LHCN-M2 (cell line): ENCODE measurements around the gene GOT2. TPM values are rescaled to one million over a fixed set of nuclear protein-coding genes. Genes with fewer than 3 reads are reported as not detected.
"Not testable (repeated sequence)": the region's sequence is repeated elsewhere in the genome, so short reads cannot be mapped to it uniquely, and the experiment has no call there.

Experiments
- DNase-seq: peaks from one replicate; pipeline ENCODE4 v3.0.0-alpha.2; 2012; ENCODE audit warnings: low read depth
- total RNA-seq: library from RNA; depleted of rRNA; stranded (reverse); fragments of >200 nt; gene quantifications from 2 replicates; pipeline ENCODE4 v1.2.3, GENCODE V29; 2014

The GOT2 gene
- total RNA-seq, 1 experiment from 2014 or later = 62.7 TPM

DNA sequence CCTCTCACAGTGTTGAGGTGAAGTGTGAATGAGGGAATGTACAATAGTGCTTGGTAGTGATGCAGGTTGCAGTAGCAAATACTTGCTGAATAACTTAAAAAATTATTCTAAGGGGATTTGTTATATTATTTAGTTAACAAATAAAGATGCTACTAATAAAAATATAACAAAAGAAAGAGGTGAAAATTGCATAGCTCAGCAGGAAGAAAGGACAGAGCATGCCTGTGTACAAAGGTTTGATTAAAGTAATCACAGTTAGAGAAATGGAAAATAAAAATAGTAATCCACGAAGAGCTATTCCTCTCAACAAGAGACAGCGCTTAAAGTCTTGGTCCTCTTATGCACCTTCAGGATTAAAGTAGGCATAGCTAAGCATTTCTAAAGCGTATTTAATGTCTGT is 11.0 kb downstream of the GOT2 start:
- no peak for DNase-seq

DNA sequence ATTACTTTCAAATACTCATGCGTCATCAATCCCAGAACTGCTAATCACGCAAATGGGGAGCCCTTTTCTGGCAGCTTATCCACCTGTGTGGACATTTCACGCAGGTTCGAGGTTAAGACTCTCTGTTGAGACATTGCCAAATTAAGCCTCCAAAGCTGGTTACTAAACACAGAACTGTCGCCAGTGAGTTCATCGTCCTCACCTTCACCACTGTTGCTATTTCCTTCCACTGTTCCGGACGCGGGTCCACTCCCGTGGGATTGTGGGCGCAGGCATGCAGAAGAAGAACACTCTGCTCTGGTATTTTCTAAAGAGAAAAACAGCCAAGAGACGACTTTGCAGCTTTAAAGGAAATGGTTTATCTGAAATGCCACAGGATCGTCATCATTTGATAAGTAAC is 16.1 kb downstream of the GOT2 start:
- DNase-seq = no peak

DNA sequence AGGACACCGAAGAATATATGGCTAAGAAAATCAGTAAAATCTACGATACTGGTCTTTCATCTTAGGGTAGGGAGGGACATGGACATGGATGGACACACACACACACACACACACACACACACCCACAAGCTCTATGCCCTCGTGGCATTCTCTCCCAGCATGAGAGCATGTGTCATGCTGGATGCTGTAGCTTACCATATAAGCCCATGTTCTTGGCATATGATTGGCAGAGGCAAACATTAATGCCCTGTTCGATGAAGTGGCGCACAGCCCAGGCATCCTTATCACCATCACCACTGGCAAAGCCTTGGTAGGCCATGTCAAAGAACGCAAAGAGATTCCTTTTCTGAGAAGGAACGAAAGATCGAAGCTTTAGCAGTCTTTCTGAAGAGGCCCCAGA is 17.6 kb downstream of the GOT2 start:
- no peak for DNase-seq

DNA sequence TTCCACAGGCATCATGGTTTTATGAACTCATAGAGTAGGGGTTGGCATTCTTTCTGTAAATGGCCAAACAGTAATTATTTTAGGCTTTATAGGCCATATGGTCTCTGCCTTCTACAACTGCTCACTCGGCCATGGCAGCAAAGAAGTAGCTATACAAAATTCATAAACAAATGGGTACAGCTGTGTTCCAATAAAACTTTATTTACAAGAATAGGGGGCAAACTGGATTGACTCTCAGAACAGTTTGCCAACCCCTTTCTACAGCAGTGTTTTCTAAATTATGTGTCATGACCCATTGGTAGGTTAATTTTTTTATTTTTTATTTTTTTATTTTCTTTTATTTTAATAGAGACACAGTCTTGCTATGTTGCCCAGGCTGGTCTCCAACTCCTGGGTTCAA is 20.4 kb downstream of the GOT2 start:
- no peak for DNase-seq

DNA sequence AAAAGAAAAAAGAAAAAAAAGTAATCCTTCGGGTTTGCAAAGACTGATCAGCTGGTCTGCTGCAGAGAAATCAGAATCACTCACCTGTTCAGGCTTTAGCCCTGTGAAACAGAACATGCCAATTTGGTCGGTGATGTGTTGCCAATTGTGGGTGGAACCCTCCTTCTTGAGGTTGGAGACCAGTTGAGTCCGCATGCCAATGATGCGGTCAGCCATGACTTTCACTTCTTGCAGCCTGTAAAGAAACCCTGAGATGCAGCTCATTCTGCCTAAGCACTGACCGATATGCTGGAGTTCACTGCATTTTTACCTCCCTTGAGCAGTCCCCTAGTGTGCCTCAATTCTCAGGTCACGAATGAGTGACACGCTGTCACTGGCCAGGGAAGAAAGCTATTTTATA is 24.8 kb downstream of the GOT2 start:
- no peak for DNase-seq

DNA sequence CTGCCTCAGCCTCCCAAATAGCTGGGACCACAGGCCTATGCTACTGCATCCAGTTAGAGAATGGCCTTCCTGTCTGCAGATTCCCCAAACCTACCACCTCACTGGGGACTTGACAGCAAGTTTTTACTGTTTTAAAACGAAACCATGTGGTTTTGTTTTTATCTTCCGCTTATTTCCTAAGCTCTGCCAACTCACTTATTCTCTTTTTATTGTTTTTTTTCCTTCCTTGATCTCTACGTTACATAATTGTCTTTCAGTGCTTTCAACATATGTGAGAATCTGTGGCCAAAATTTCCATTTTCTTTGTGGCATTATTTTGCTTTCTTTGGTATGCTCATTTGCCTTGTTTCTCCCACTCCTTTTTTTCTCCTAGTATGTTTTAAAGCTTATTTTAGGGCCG is 35.0 kb downstream of the GOT2 start:
- DNase-seq = no peak

DNA sequence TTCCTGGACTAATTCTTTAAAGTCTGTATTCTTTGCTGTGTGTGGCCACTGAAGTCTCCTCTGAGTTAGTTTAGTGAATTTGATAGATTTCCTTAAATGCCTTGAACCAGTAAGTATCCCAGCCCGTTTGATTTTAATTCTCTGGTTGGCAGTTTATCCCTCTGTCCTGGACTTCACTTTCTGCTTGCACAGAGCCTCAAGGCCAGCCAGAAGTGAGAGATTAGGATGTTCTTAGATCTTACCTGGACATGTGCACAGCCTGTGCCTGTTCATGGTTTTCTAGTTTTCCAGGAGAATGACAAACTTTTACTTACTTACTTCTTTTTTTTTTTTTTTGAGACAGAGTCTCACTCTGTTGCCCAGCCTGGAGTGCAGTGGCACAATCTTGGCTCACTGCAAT is 38.7 kb downstream of the GOT2 start:
- DNase-seq = no peak

DNA sequence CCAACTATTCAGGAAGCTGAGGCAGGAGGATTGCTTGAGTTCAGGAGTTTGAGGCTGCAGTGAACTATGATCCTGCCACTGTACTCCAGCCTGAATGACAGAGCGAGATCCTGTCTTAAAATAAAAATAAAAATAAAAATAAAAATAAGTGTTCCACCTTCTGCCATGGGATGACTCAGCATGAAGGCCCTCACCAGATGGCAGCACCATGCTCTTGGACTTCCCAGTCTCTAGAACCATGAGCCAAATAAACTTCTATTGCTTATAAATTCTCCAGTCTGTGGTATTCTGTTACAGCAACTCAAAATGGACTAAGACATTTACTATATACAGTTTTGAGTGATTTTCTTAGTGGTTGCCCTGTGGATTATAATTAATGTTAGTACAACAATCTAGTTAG is 41.7 kb downstream of the GOT2 start:
- no peak for DNase-seq

DNA sequence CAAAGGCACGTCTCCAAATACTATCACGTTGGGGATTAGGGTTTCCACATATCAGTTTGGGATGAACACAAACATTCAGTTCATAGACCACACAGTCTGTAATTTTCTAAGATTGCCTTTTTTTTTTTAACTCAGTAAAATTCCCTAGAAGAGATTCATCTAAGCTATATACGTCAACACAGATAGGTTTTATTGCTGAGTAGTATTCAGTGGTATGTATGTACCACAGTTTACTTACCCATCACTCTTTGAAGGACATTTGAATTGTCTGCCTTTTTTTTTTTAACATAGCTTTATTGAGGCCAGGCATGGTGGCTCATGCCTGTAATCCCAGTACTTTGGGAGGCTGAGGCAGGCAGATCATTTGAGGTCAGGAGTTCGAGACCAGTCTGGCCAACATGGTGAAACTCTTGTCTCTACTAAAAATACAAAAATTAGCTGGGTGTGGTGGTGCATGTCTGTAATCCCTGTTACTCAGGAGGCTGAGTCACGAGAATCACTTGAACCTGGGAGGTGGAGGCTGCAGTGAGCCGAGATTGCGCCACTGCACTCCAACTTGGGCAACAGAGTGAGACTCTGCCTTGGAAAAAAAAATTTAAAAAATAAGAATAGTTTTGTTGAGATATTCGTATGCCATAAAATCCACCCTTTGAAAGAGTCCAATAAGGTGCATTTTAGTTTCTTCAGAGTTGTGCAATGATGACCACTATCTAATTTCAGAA is 47.0 kb downstream of the GOT2 start:
- not testable (repeated sequence) for DNase-seq

DNA sequence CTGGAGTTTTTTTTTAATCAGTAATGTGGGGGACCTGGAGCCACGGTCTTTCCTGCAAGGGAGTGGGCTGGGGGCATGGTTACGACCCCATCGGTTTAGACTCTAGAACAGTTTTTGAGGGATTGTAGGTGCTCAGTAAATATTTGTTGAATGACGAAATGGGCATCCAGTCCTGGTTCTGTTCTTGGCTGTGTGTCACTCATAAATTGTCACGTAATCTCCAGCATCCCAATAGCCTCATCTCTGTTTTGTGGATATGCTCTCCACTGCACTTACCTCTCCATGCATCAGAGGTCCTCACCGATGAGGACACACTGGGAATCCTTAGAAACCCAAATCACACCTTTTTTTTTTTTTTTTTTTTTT is 49.0 kb downstream of the GOT2 start:
- DNase-seq = no peak

DNA sequence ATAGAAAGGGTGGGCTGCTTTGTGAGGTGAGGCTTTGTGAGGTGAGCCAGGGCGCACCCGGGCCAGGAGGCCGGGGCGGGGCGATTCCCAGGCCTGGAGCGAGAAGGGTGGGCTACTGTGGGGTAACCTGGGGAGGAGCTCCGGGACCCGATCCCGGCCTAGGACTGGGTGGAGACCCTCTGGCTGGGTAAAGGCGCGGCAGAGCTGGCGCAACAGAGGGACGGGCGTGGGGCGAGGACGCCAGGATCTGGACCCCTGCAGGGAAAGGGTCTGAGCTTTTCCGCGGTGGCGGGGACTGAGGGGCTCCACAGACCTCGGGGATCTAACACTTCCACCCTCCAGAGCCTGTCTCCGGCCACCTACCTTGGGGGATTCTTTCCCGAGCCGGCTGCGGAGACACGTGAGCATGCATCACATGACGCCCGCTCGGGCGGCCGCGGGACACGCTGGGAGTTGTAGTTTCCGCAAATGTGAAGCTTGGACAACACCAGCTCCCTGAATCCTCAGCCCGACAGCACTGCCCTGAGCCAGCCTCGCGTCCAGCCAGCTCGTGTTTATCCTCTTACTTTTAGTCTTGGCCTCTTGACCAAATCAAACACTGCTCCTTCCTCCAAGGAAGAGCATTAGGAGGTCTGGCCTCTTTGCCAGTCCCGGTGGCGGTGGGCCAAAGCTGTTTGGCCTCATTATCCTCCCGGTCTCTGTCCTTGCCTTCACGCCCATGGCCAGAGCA is 49.6 kb downstream of the GOT2 start, which contains the start of gene SLC38A7:
SLC38A7 (minus strand) TSS at position 417 of the 730 bp plus-strand sequence. CDS start 4,644 bp downstream, outside the sequence.
- peak; percentile 80 for DNase-seq

DNA sequence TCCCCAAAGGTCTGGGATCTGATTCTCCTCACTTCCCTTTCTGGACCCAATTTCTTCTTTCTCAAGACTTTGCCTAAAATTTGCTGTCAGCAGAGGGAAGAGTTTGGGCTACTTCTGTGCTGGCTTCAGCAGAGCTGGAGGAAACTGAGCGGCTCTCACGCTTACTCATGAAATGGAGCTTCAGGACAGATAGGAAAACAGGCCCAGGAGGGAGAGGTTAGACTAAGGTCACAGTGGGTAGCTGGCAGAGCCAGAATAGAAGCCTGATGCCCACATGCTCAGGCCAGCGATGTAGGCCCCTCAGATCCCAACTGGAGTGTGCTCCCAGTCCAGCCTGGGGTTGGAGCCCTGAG is 50.1 kb downstream of the GOT2 start:
- DNase-seq = peak; percentile 41

DNA sequence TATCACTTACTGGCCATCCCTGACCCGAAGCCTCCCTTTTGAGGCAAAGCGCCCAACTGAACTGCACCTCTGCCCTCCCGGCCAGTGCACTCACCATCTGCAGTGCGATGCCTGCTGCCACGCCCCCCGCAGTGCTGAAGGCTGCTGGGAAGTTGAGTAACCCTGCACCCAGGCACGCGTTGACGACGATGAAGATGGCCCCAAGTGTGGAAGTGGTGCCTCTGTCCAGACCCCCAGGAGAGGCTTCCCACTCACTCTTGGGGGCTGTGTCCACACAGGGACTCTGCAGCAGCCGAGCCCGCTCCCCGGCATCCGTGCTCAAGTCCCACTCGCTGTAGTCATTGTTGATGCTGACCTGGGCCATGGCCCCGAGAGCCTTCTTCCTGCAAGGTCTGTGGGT is 54.4 kb downstream of the GOT2 start:
- DNase-seq = no peak

DNA sequence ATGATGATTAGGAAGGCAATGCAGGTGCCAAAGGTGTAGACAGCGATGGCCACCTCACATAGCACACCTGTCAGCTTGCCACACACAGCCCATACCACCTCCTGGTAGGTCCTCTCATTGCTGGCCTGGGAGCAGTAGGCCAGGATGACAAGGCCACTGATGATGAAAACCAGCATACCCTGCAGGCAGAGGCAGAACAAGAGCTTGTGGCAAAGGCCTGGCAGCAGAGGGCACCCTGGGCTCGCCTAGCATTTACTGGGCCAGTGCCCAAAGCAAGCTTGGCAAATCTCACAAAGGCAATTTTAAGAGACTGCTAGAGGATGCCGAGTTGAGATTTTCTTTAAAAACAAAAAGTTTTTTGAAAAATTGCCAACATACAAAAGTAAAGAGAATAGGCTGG is 55.4 kb downstream of the GOT2 start:
- peak; percentile 17 for DNase-seq

DNA sequence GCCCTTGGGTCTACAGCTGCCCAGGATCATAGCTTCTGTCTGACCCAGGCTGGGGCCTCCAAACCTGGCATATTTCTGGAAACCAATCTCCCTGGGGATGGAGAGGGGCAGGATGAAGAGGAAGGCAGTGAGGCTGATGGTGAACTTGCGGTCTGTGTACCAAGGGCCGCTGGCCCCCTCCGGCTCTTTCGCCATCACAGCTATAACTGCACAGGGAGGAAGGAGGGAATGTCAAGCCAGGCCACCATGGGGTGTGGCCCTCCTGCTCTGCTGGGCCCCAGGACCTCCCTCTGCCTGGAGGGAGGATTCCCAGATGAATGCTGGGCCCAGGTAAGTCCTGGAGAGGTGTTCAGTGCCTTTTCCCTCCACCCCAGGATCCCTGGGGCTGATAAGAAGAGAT is 55.8 kb downstream of the GOT2 start:
- no peak for DNase-seq

DNA sequence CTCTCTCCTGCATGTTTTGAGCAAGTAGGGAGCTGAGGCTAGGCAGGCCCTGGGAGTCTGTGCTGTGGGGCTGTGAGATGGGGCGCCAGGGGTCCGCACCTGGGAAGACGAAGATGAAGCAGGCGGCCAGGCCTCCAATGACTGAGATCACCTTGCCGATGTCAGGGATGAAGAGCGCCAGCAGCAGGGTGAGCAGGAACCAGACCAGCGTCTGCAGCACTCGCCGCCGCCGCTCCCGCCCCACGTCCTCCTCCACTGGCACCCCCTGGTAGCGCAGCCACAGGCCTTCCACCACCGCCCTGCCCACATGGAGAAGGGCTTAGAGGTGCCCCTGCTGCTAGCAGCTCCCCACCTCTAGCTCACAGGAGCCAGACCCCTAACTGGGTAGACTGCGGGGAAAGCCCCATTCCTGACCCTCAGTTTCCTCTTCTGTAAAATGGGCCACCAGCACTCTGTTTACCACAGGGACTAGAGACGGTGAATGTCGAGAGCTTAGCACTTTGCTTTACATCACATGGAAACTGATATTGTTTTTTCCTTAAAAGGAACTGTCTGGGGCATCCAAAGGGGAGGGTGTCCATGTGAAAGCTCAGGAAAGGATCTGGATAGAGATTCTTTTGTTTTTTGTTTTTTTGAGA is 63.1 kb downstream of the GOT2 start:
- DNase-seq = no peak

DNA sequence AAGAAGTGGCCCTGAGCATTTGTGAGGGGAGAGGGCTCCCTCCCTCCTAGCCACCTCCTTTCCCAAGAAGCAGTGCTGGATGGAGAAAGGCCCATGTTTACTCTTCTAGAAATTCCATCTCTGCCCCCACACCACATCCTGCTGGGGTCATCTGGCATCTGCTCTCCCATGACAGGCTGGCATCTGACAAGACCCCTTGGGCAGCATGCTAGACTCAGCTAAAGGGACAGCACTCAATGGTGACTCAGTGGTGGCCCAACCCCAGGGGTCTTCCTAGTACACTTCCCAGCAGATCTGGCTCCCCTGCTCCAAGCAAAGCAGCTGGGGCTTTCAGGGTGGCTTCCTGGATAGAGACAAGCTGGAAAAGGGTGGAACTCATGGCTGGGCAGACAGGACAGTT is 63.9 kb downstream of the GOT2 start:
- no peak for DNase-seq

DNA sequence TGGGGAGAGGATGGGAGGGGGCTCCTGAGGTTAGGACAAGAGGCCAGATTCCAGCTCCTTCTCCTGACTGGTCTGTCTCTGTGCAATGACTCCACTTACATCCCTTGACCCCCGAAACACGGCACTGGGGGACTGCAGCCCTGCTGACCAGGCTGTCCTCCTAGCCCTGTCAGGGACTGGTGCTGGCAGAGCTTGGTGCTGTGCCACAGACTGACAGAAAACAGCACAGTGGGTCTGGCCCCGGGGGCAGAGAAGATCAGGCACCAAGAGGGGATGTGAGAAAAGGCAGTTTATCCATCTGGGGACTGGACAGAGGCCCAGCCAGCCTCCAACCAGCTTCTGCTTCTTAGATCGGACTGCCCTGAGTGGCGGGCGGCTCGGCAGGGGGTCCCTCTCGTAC is 68.9 kb downstream of the GOT2 start:
- no peak for DNase-seq

DNA sequence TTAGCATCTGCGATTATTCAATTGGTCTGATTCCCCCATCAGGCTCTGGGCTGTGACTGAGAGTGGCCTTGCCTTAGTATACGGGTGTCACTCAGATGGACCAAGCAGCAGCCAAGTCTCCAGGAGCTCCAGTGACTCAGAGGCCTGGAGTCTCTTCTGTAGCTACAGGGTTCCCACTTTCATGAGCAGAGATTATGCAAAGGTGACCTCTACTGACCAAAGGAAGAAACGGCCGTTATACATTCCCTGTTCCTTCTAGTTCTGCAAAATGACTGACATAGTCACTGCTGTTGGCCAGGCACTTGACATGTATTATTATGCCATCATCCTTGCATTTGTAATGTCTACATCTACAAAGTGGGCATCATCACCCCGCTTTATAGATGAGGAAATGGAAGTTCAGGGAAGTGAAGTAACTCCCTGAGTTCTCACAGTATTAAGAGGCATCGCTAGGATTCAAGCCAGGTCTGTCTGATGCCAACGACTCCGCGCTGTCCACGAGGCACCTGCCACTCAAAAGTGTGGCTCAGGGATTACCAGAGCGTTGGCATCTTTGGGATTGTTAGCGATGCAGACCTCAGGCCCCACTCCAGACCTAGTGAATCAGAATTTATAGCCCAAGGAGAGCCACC is 72.8 kb downstream of the GOT2 start:
- peak; percentile 87 for DNase-seq

DNA sequence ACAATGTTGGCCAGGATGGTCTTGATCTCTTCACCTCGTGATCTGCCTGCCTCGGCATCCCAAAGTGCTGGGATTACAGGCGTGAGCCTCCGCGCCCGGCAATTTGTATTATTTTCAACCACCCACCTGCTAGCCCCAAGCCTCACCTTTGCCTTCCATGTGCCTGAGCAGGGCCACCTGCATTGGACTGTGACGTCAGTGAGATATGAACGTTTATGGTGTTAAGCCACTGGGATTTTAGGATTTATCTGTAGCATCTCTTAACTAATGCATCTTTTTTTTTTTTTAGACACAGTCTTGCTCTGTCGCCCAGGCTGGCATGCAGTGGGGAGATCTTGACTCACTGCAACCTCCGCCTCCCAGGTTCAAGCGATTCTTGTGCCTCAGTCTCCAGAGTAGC is 74.2 kb downstream of the GOT2 start:
- DNase-seq = not testable (repeated sequence)

DNA sequence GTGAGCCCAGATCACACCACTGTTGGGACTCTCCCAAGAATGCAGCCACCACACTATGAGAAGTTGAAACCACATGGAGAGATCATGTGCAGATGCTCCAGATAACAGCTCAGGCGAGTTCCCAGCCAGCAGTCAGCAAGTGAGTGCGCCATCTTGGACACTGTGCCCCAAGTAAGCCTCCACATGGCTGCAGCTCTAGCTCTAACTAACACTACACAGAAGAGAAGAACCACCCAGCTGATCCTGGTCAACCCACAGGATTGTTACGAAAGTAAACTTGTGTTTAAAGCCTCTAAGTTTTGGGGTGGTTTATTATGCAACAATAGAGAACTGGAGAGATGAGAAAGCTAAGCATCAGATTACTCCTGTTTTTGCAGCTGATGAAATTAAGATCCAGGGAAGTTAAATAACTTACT is 75.3 kb downstream of the GOT2 start:
- DNase-seq = peak; percentile 51
